Activated CD8-positive, alpha-beta T cell treated with anti-CD3 and anti-CD28 coated beads for 36 hours (primary cell): ENCODE results near the gene SLC9A4. TPM values are rescaled to one million over a fixed set of nuclear protein-coding genes. Genes with fewer than 3 reads are reported as not detected.

Source experiments
- ATAC-seq: fragments of 200-7000 bp; cut with Tn5 transposase; one replicate; pipeline ENCODE4 v1.10.0; 2021; ENCODE audit warnings: mild to moderate bottlenecking, moderate library complexity
- CTCF ChIA-PET: fragments of 350-600 bp; sonication (Branson Sonifier 250); formaldehyde crosslinking; loops from one replicate; lab custom pipeline; 2021; ENCODE audit warnings: antibody characterized with exemption; lab: Charles Lee
- POLR2A ChIA-PET: fragments of 350-600 bp; sonication (Branson Sonifier 250); formaldehyde crosslinking; loops from one replicate; lab custom pipeline; 2021; ENCODE audit warnings: antibody characterized with exemption; lab: Charles Lee
- DNase-seq: peaks from one replicate; pipeline ENCODE4 v3.0.0-alpha.2; 2020
- H3K27ac Mint-ChIP-seq: one replicate; pipeline ENCODE4 v1.8.0; 2021; ENCODE audit warnings: mild to moderate bottlenecking, mixed read lengths
- H3K27me3 Mint-ChIP-seq: one replicate; pipeline ENCODE4 v1.8.0; 2021; ENCODE audit warnings: mixed read lengths
- H3K36me3 Mint-ChIP-seq: one replicate; pipeline ENCODE4 v1.8.0; 2021; ENCODE audit warnings: low read depth, mixed read lengths
- H3K4me1 Mint-ChIP-seq: one replicate; pipeline ENCODE4 v1.8.0; 2021; ENCODE audit warnings: low read depth, mixed read lengths
- H3K4me3 Mint-ChIP-seq: one replicate; pipeline ENCODE4 v1.8.0; 2021; ENCODE audit warnings: mild to moderate bottlenecking, moderate library complexity, mixed read lengths
- H3K9me3 Mint-ChIP-seq: one replicate; pipeline ENCODE4 v1.8.0; 2021; ENCODE audit warnings: mixed read lengths
- intact Hi-C: fragments of 100-400 bp; cut with micrococcal nuclease; formaldehyde crosslinking; loops from one replicate; pipeline ENCODE4 v1.10.0; 2022
- total RNA-seq, 2 experiments: library from RNA; stranded (reverse); gene quantifications; one replicate each; pipeline ENCODE4 v1.2.3, GENCODE V29; 2021
- TF ChIP-seq, protein P1 (sequence below): fragments of 200-600 bp; IDR thresholded peaks from one replicate; pipeline ENCODE4 v1.8.0; 2022; ENCODE audit warnings: antibody characterized with exemption, mild to moderate bottlenecking

SLC9A4 gene
- total RNA-seq, 2 experiments from 2014 or later, result 0.07 TPM; not detected in 1

GRCh38 chr2:102473631-102474030 is 605 bp downstream of the SLC9A4 start:
- POLR2A ChIA-PET, result interaction anchor here (1.2 kb wide), 1 partner anchor 11 kb away, joined by 4 read pairs; no protein-coding TSS in a partner anchor
- H3K27me3 Mint-ChIP-seq, result peaks cover 13% of the 10 kb centered on the region
- H3K36me3 Mint-ChIP-seq, result no peaks in the 10 kb centered on the region
- no peak overlapping the region for H3K4me3 Mint-ChIP-seq
- H3K9me3 Mint-ChIP-seq, result peaks cover 10% of the 10 kb centered on the region
- H3K27ac Mint-ChIP-seq, result no peak overlapping the region
- TF ChIP-seq, protein P1, sequence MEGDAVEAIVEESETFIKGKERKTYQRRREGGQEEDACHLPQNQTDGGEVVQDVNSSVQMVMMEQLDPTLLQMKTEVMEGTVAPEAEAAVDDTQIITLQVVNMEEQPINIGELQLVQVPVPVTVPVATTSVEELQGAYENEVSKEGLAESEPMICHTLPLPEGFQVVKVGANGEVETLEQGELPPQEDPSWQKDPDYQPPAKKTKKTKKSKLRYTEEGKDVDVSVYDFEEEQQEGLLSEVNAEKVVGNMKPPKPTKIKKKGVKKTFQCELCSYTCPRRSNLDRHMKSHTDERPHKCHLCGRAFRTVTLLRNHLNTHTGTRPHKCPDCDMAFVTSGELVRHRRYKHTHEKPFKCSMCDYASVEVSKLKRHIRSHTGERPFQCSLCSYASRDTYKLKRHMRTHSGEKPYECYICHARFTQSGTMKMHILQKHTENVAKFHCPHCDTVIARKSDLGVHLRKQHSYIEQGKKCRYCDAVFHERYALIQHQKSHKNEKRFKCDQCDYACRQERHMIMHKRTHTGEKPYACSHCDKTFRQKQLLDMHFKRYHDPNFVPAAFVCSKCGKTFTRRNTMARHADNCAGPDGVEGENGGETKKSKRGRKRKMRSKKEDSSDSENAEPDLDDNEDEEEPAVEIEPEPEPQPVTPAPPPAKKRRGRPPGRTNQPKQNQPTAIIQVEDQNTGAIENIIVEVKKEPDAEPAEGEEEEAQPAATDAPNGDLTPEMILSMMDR, result no peak
- no peak for ATAC-seq
- CTCF ChIA-PET, result interaction anchor here (0.6 to 8.7 kb wide), 41 partner anchors 10 to 590 kb away, joined by 3 to 99 read pairs (median 4); no protein-coding TSS in a partner anchor
- no peak for DNase-seq
- no peaks in the 10 kb centered on the region for H3K4me1 Mint-ChIP-seq
- intact Hi-C loops, result loop anchor here (2.0 to 10.0 kb wide), 3 partner anchors 119 to 231 kb away; no protein-coding TSS in a partner anchor

- Mint-ChIP-seq H3K4me3 (no peak overlapping the region), H3K4me1 (no peaks in the 10 kb centered on the region), H3K36me3 (no peaks in the 10 kb centered on the region), H3K9me3 (peaks cover 4% of the 10 kb centered on the region), H3K27me3 (peaks cover 13% of the 10 kb centered on the region), H3K27ac (no peak overlapping the region)
- ChIA-PET CTCF (interaction anchor here (0.8 to 8.7 kb wide), 9 partner anchors 10 to 331 kb away, joined by 3 to 99 read pairs (median 7); no protein-coding TSS in a partner anchor), POLR2A (no interaction called here)
- TF ChIP-seq, protein P1, result no peak
- ATAC-seq, result no peak
- DNase-seq, result no peak
- intact Hi-C loops, result loop anchor here (5.0 to 10.0 kb wide), 2 partner anchors 118 to 230 kb away; no protein-coding TSS in a partner anchor
Measured at GRCh38 chr2:102474785-102475184, 1.8 kb downstream of the SLC9A4 start.

GRCh38 chr2:102478686-102479470 is 5.9 kb downstream of the SLC9A4 start:
- Mint-ChIP-seq H3K9me3 (no peaks in the 10 kb centered on the region), H3K27me3 (peaks cover 8% of the 10 kb centered on the region), H3K4me1 (no peaks in the 10 kb centered on the region), H3K27ac (no peak overlapping the region), H3K4me3 (no peak overlapping the region), H3K36me3 (no peaks in the 10 kb centered on the region)
- POLR2A ChIA-PET, result no interaction called here
- ATAC-seq (no peak), DNase-seq (no peak)
- intact Hi-C loops, result loop anchor here (10.0 kb wide), 1 partner anchor 226 kb away; no protein-coding TSS in a partner anchor
- CTCF ChIA-PET, result no interaction called here
- TF ChIP-seq, protein P1, result no peak

- DNase-seq (no peak), ATAC-seq (no peak)
- Mint-ChIP-seq H3K36me3 (no peaks in the 10 kb centered on the region), H3K27me3 (peaks cover 11% of the 10 kb centered on the region), H3K4me3 (no peak overlapping the region), H3K27ac (no peak overlapping the region), H3K9me3 (no peaks in the 10 kb centered on the region), H3K4me1 (no peaks in the 10 kb centered on the region)
- TF ChIP-seq, protein P1, result no peak
- CTCF ChIA-PET, result no interaction called here
- intact Hi-C loops, result no loop called here
- POLR2A ChIA-PET, result no interaction called here
Measured at GRCh38 chr2:102480285-102481195, 7.5 kb downstream of the SLC9A4 start.
